DMS114 treated with DMSO at 0.1 percent for 48 hours (cell line): ENCODE measurements around the gene UPK1B.
A peak's percentile ranks its signal among the peaks of the same experiment; 100 is the strongest.
"Not testable (repeated sequence)": the region's sequence is repeated elsewhere in the genome, so short reads cannot be mapped to it uniquely, and the experiment has no call there.

Experiments
- DNase-seq: peaks from one replicate; lab custom pipeline; 2025; ENCODE audit not compliant: unreplicated experiment; lab: John Stamatoyannopoulos, UW

Gene UPK1B

DNA sequence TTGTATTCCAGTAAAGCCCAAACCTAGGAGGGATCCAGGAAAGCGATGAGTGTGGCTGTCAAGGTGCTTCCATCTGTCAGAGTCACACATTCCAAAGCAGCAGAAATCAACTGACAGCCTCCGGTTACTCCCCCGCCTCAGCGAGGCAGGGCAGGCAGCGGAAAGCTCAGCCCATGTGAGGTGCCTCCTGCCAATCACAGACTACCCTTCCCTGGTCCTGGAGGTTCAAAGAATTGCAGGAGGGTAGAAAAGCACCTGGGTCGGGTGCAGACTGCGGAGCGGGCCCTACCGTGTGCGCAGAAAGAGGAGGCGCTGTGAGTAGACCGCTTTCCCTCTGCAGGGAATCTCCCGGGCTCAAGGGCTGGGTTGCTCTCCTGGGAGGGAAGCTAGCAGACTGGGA is at the start of gene UPK1B:
Gene UPK1B, plus strand, starts transcription at position 274 of the 400 bp plus-strand sequence. CDS start 13,144 bp downstream, outside the sequence.
- no peak for DNase-seq

DNA sequence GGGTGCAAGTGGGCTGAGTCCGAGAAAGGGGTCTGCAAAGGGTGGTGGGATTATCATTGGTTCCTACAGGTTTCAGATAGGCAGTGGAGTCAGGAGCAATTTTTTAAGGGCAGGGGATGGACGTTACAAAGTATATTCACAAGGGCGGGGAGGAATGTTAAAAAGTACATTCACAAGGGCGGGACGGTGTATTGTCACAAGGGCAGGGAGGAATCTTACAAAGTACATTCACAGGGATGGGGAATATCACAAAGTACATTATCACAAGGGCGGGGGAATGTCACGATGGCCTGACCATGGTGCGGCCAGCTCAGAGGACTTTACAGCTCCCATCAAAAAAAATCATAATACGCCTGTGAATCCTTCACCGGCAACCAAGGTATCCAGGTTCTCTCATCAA is 48.1 kb upstream of the UPK1B start:
- DNase-seq: no peak

- no peak for DNase-seq
Measured at GRCh38 chr3:119125742-119126504, 47.5 kb upstream of the UPK1B start.

DNA sequence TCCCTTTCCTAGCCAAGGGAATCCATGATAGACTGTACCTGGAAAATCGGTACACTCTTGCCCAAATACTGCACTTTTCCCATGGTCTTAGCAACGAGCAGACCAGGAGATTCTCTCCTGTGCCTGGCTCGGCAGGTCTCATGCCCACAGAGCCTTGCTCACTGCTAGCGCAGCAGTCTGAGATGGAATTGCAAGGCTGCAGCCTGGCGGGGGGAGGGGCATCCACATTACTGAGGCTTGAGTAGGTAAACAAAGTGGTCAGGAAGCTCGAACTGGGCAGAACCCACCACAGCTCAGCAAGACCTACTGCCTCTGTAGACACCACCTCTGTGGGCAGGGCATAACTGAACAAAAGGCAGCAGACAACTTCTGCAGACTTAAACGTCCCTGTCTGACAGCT is 43.1 kb upstream of the UPK1B start:
- DNase-seq: not testable (repeated sequence)

DNA sequence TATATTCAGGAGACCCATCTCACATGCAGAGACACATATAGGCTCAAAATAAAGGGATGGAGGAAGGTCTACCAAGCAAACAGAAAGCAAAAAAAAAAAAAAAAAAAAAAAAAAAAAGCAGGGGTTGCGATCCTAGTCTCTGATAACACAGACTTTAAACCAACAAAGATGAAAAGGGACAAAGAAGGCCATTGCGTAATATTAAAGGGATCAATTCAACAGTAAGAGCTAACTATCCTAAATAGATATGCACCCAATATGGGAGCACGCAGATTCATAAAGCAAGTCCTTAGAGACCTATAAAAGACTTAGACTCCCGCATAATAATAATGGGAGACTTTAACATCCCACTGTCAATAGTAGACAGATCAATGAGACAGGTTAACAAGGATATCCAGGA is 41.1 kb upstream of the UPK1B start:
- not testable (repeated sequence) for DNase-seq

GRCh38 chr3:119139360-119139759 is 34.0 kb upstream of the UPK1B start:
- DNase-seq: not testable (repeated sequence)

GRCh38 chr3:119140466-119140865 is 32.9 kb upstream of the UPK1B start:
- DNase-seq: no peak

GRCh38 chr3:119145128-119145499 is 28.3 kb upstream of the UPK1B start:
- DNase-seq: no peak

DNA sequence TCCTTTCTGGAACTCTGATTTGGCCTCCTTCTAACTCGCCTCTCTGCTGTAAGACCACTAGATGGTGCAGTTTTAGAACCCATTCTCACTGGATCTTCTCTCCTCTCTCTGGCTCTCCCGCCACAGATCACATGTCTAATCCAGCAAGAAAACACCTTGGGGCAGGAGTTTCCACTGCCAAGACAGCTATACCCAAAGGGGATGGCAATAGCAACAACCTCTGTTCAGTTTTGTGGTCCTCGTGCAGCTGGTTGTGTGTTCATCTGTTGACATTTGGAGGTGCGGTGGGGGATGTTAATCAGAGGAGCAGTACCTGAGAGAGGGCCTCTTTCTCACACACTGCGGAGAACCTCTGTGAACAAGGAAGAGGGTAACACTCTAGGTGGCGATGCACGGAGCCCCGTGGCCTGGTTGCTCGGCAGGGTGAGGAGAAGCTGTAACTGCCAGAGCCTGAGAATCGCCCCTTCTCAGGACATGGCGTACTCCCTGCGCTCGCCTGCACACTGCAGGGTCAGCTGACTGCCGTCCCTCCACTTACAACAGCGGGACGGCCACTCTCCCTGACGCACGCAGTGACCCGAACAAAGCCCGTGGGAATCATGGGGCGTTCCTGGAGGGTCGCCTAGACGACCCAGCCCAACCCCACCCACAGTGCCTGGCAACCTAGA is 27.8 kb upstream of the UPK1B start, which contains the start of gene TEX55:
Gene TEX55, plus strand, starts transcription at position 666 of the 668 bp plus-strand sequence. CDS start 25 bp downstream, outside the sequence.
- peak; percentile 10 for DNase-seq

GRCh38 chr3:119146578-119147375 is 26.6 kb upstream of the UPK1B start:
- DNase-seq: no peak

GRCh38 chr3:119147494-119147893 is 25.9 kb upstream of the UPK1B start:
- DNase-seq: no peak

DNA sequence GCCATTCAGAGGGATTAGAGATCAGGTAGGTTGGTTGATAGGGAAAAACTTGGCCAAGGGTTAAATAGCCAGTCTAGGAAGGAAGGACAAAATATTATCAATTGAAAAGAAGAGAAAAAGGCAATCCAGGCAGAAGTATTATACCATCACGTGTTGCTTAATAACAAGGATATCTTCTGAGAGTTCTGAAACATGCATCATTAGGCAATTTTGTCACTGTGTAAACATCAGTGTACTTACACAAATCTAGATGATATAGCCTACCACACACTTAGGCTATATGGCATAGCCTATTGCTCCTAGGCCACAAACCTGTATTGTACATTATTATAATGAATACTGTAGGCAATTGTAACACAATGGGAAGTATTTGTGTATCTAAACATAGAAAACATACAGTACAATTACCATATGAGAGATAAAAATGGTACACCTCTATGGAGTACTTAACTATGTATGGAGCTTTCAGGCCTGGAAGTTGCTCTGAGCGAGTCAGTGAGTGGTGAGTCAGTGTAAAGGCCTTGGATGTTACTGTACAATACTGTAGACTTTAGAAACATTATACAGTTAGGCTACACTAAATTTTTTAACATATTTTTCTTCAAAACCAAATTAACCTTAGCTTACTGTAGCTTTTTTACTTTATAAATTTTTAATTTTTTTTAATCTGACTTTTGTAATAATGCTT is 24.8 kb upstream of the UPK1B start:
- no peak for DNase-seq

- DNase-seq: no peak
Measured at GRCh38 chr3:119149484-119149883, 23.9 kb upstream of the UPK1B start.

- no peak for DNase-seq
Measured at GRCh38 chr3:119156868-119157267, 16.5 kb upstream of the UPK1B start.

GRCh38 chr3:119157971-119158370 is 15.4 kb upstream of the UPK1B start:
- DNase-seq: no peak

- DNase-seq: no peak
Measured at GRCh38 chr3:119160361-119160760, 13.0 kb upstream of the UPK1B start.

GRCh38 chr3:119160815-119161214 is 12.6 kb upstream of the UPK1B start:
- no peak for DNase-seq

GRCh38 chr3:119161240-119161639 is 12.2 kb upstream of the UPK1B start:
- DNase-seq: no peak

DNA sequence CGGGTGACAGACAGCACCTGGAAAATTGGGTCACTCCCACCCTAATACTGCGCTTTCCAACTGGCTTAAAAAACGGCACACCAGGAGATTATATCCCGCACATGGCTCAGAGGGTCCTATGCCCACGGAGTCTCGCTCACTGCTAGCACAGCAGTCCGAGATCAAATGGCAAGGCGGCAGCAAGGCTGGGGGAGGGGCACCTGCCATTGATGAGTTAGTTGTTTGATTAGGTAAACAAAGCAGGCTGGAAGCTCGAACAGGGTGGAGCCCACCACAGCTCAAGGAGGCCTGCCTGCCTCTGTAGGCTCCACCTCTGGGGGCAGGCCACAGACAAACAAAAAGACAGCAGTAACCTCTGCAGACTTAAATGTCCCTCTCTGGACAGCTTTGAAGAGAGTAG is 8.7 kb upstream of the UPK1B start:
- DNase-seq: not testable (repeated sequence)

- no peak for DNase-seq
Measured at GRCh38 chr3:119170821-119171220, 2.6 kb upstream of the UPK1B start.
